GM21423 (cell line): Measurements from ENCODE around the gene KLHL17.

ENCODE experiments used
- ATAC-seq: cut with Tn5 transposase; IDR thresholded peaks from one replicate; pipeline ENCODE4 v1.9.1; 2021; ENCODE audit warnings: mild to moderate bottlenecking, moderate library complexity; ENCODE audit not compliant: unreplicated experiment

Gene KLHL17

GRCh38 chr1:1013922-1014648, 53.7 kb downstream of the KLHL17 start:
- ATAC-seq: no peak

- no peak for ATAC-seq
Observed at GRCh38 chr1:1014799-1015681, 54.7 kb downstream of the KLHL17 start.
